Uterus (tissue), 2 donors: ENCODE results near the gene DMD.

Experiments
- POLR2A ChIP-seq, 2 donors: fragments of 450-650 bp; IDR thresholded peaks; one replicate each; pipeline ENCODE4 v1.6.1; 2016; ENCODE audit warnings: antibody characterized with exemption in 2 of 2, mild to moderate bottlenecking in 1 of 2, moderate library complexity in 1 of 2
- TF ChIP-seq, protein P1 (sequence below), 4 experiments: fragments of 200-600 bp in 2 of 4; fragments of 450-650 bp in 2 of 4; sonication (generic) in 2 of 4; IDR thresholded peaks; one replicate each; pipeline ENCODE4 v1.5.1; 2016 to 2019; ENCODE audit warnings: antibody characterized with exemption in 4 of 4, mild to moderate bottlenecking in 2 of 4, moderate library complexity in 1 of 4

DNA sequence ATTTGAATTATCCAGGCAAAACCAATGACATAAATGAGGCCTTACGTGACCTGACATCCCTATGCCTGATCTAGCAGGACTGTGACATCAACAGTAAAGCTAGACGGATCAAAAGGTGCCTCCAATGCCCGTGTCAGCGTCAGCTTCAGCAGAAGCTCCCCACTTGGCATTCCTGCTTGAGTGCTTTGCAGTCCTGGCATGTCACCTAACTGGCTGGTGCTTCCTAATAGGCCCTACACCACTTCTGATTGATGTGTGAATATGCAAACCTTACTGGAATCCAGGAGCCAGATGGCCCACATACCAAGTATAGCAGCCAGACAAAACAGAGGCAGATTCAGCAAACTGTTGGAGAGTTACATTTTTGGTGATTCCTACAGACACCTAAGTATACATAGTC is 224.2 kb downstream of the DMD start:
- TF ChIP-seq, protein P1, sequence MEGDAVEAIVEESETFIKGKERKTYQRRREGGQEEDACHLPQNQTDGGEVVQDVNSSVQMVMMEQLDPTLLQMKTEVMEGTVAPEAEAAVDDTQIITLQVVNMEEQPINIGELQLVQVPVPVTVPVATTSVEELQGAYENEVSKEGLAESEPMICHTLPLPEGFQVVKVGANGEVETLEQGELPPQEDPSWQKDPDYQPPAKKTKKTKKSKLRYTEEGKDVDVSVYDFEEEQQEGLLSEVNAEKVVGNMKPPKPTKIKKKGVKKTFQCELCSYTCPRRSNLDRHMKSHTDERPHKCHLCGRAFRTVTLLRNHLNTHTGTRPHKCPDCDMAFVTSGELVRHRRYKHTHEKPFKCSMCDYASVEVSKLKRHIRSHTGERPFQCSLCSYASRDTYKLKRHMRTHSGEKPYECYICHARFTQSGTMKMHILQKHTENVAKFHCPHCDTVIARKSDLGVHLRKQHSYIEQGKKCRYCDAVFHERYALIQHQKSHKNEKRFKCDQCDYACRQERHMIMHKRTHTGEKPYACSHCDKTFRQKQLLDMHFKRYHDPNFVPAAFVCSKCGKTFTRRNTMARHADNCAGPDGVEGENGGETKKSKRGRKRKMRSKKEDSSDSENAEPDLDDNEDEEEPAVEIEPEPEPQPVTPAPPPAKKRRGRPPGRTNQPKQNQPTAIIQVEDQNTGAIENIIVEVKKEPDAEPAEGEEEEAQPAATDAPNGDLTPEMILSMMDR (IDR thresholded peaks at IDR 0.05) = no peak
- TF ChIP-seq POLR2A (IDR thresholded peaks at IDR 0.05) = no peak
